ENCODE results near the gene LGR6. TPM values are rescaled to one million over a fixed set of nuclear protein-coding genes. Genes with fewer than 3 reads are reported as not detected.

LGR6 gene
- total and polyA plus RNA-seq, 8 donors: 0.15 to 3.5 (median 0.58) TPM; not detected in 4

GRCh38 chr1:202153284-202153683 is 40.3 kb upstream of the LGR6 start:
- Histone ChIP-seq H3K4me3 (no peak overlapping the region), H3K27me3 (no peaks in the 10 kb centered on the region), H3K27ac (no peak overlapping the region), H3K36me3 (peaks cover 0 to 21% (median 5%) of the 10 kb centered on the region in 4 donors), H3K4me1 (peaks cover 0 to 17% (median 11%) of the 10 kb centered on the region in 4 donors), H3K9me3 (no peaks in the 10 kb centered on the region)
- TF ChIP-seq CTCF (IDR thresholded peaks at IDR 0.05): no peak
- no peak for TF ChIP-seq POLR2A (IDR thresholded peaks at IDR 0.05)
- TF ChIP-seq POLR2AphosphoS5 (IDR thresholded peaks at IDR 0.05): no peak
- TF ChIP-seq EP300 (IDR thresholded peaks at IDR 0.05): no peak
- 76 to 95% (median 92%) methylated on average over 4 of the region's 4 CpGs for WGBS, 5 donors
- intact Hi-C loops (cut with DNase I; ENCODE audit: low total_unique reads): no loop called here
- DNase-seq: no peak

GRCh38 chr1:202154148-202154765 is 39.3 kb upstream of the LGR6 start:
- intact Hi-C loops (cut with DNase I; ENCODE audit: low total_unique reads): no loop called here
- peaks cover 0 to 17% (median 11%) of the 10 kb centered on the region in 4 donors for H3K4me1 ChIP-seq
- no peaks in the 10 kb centered on the region for H3K9me3 ChIP-seq
- 87 to 91% (median 89%) methylated on average over 10 of the region's 10 CpGs for WGBS, 5 donors
- H3K4me3 ChIP-seq: no peak overlapping the region
- no peak overlapping the region for H3K27ac ChIP-seq
- H3K27me3 ChIP-seq: no peaks in the 10 kb centered on the region
- no peak for DNase-seq
- peaks cover 0 to 21% (median 5%) of the 10 kb centered on the region in 4 donors for H3K36me3 ChIP-seq
- TF ChIP-seq EP300 (IDR thresholded peaks at IDR 0.05) (no peak), POLR2AphosphoS5 (IDR thresholded peaks at IDR 0.05) (no peak), CTCF (IDR thresholded peaks at IDR 0.05) (no peak), POLR2A (IDR thresholded peaks at IDR 0.05) (no peak)

- 31 to 41% (median 32%) methylated on average over 11 of the region's 11 CpGs for WGBS, 5 donors
- TF ChIP-seq POLR2A (IDR thresholded peaks at IDR 0.05) (no peak), CTCF (IDR thresholded peaks at IDR 0.05) (peak in 3 of 7 experiments; percentile 8 to 30 (median 20)), POLR2AphosphoS5 (IDR thresholded peaks at IDR 0.05) (no peak)
- no peak overlapping the region for H3K27ac ChIP-seq
- no peaks in the 10 kb centered on the region for H3K9me3 ChIP-seq
- no peak overlapping the region for H3K4me3 ChIP-seq
- intact Hi-C loops (cut with DNase I; ENCODE audit: low total_unique reads): no loop called here
- H3K36me3 ChIP-seq: peaks cover 0 to 21% (median 5%) of the 10 kb centered on the region in 4 donors
- no peaks in the 10 kb centered on the region for H3K27me3 ChIP-seq
- peaks cover 0 to 17% (median 11%) of the 10 kb centered on the region in 4 donors for H3K4me1 ChIP-seq
- DNase-seq: peak; percentile 49 to 87
Measured at GRCh38 chr1:202154766-202155477, 38.7 kb upstream of the LGR6 start.

DNA sequence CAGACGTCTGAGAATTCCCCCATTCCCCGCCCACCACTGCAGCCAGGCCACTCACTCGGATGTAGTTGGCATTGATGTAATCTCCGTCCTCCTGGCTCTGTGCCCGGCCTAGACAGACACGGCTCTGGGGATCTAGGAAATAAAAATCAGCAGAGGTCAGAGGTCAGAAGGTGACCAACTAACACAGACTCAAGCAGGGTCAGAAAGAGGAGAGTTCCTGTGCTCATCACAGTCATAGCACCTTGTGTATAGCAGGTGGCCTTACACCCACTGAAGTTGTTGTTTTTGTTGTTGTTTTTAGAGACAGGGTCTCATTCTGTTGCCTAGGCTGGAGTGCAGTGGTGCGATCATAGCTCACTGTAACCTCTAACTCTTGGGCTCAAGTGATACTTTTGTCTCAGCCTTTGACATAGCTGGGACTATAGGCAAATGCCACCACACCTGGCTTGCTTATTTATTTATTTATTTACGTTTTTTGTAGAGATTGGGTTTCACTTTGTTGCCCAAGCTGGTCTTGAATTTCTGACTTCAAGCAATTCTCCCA is 38.0 kb upstream of the LGR6 start:
- TF ChIP-seq CTCF (IDR thresholded peaks at IDR 0.05) (no peak), EP300 (IDR thresholded peaks at IDR 0.05) (no peak), POLR2AphosphoS5 (IDR thresholded peaks at IDR 0.05) (no peak), POLR2A (IDR thresholded peaks at IDR 0.05) (no peak)
- peaks cover 0 to 17% (median 11%) of the 10 kb centered on the region in 4 donors for H3K4me1 ChIP-seq
- no peak overlapping the region for H3K27ac ChIP-seq
- no peaks in the 10 kb centered on the region for H3K9me3 ChIP-seq
- peaks cover 0 to 4% (median 0%) of the 10 kb centered on the region in 3 donors for H3K27me3 ChIP-seq
- H3K4me3 ChIP-seq: no peak overlapping the region
- intact Hi-C loops (cut with DNase I; ENCODE audit: low total_unique reads): no loop called here
- peaks cover 0 to 18% (median 5%) of the 10 kb centered on the region in 4 donors for H3K36me3 ChIP-seq
- DNase-seq: peak; percentile 57 to 65
- 25 to 43% (median 32%) methylated on average over 8 of the region's 8 CpGs for WGBS, 5 donors
